Measurements from ENCODE around the gene CALN1.
"Not testable (repeated sequence)": the region's sequence is repeated elsewhere in the genome, so short reads cannot be mapped to it uniquely, and the experiment has no call there.

Gene CALN1

GRCh38 chr7:71737931-71738540, 674.1 kb downstream of the CALN1 start:
- not testable (repeated sequence) for DNase-seq (ENCODE audit: low spot score)

DNA sequence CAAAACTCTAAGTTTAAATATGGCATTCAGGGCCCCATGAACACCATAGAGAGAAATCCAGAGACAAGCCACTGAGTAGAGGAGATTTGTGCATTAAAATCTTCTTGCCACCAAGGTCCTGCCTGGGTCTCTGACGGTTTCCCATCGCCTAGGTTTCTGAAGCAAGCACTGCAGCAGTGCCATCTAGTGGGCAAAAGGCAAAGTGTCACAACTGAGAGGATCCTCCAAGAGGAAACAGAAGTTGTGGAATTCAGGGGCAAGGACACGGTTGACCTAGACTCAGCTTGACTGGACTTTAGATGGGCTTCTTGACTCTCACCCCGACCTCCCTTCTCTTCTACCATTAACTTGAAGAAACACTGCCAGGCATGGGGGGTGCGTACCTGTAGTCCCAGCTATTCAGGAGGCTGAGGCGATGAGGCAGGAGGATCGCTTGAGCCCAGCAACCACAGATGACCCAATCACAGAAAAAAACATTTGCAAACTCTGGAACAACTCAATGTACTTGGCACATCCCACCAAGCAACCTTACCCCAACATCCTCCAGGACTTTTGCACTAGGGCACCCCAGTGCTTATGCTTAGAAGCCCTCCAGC, 676.1 kb downstream of the CALN1 start:
- DNase-seq (ENCODE audit: low spot score): peak; percentile 60

DNA sequence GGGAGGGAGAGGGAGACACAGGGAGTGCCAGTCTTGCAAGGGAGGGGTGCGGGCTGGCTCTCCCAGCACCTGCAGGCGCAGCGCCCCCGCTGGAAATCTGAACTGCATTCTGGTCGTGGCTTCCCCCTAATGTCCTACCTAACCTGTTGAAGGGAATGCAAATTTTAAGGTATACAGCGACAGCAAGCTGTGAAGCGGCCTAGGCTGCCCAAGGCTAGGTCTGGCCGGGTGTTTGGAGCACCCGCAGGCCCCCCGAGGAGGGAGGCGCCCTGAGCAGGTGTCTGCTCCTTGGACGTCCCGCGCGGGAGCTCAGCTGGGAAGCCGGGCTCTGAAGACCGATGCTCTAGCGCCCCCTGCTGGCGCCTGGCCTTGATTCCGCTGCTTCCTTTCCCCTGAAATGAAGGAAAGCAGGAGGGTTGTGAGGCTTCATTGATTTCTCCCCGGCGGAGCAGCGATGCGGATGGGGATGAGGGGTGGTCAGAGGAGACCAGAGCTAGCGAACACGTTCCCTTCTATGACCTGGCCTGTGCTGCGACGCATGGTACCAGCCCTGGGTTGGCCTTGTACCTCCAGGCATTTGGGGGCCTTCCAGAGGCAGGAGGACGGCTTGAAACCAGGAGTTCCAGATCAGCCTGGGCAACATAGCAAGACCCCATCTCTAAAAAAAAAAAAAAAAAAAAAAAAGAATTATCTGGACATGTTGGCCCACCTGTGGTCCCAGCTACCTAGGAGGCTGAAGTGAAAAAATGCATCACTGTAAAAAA, 678.8 kb downstream of the CALN1 start:
- peak; percentile 65 for DNase-seq (ENCODE audit: low spot score)

DNA sequence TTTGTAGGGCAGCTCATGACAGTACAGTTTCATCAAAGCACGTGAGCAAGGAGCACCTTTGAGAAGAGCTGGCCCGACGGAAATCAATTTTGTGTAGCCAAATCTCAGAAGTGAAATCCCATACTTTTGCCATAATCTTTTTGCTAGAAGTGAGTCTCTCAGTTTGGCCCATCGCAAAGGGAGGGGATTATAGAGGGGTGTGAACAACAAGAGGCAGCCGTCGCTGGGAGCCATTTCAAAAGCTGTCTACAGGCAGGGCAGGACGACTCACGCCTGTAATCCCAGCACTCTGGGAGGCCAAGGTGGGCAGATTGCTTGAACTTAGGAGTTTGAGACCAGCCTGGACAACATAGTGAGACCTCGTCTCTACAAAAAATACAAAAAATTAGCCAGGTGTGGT, 680.4 kb downstream of the CALN1 start:
- no peak for DNase-seq (ENCODE audit: low spot score)
